GM18499 (cell line): ENCODE measurements around the gene VPS26B.
A peak's percentile ranks its signal among the peaks of the same experiment; 100 is the strongest.
"Not testable (repeated sequence)": the region's sequence is repeated elsewhere in the genome, so short reads cannot be mapped to it uniquely, and the experiment has no call there.

ENCODE experiments used
- ATAC-seq: cut with Tn5 transposase; IDR thresholded peaks from one replicate; pipeline ENCODE4 v1.9.1; 2021; ENCODE audit warnings: moderate number of reproducible peaks; ENCODE audit not compliant: insufficient read depth, unreplicated experiment

The VPS26B gene

DNA sequence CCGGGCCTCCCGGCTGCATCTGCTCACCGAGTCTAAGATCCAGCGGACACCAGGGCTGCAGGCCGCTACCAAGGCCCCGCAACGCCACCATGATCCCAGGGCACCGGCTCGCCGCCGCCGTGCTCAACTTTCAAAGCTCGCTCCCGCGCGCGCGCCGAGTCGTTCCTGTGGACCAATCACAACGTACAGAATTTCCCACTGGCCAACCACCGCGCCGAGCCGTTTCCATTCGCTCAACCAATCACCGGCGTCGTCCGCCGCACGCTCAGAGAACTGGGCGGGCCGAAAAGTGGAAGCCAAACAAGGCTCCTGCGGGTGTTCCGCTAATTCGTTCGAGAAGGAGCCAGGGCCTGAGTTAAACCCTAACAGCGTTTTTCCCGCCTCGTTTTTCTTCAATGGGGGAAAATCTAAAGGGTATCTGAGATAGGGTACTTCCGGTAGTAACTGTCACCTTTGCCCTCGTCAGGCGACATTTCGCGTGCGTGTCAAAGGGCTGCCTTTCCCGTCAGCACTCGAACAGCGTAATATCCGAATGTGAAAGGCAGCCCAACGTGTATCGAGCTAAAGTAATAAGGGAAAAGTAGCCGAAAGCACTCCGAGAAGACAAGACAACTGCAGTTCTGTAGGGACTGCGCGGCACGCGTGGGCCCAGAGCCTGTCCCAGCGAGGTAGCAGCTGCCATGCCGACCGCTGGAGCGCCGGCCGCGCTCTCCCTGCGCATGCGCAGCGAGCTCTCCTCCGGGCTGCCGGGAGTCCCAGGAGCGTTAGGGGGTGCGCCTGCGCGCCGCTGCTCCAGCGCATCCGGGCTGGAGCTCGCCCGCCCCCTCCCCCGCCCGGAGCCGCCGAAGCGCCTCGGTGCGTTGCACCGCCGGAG lies at the start of gene VPS26B, which contains the start of gene NCAPD3:
Gene VPS26B, plus strand, starts transcription at position 836 of the 874 bp plus-strand sequence. CDS start 452 bp downstream, outside the sequence.
Gene NCAPD3, minus strand, starts transcription at position 132 of the 874 bp plus-strand sequence. Its CDS starts 41 bp downstream, at position 91.
- ATAC-seq = peak; percentile 41

DNA sequence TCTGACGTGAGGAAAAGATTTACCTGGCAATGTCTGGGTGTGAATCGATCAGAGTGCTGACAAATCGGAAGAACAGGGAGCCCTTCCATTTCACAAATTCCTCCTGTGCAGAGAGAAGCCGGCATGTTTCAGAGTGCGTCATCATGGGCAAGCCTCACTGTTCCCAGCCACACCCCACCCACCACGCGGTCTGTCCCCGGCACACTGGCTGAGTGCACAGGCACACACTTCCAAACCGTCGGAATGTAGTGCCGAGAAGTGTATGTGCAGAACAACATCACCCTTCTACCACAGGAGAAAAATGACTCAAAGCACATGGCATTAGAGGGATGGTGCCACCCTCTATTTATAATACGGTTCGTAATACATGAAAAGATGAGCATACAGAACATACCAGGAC lies 48.2 kb upstream of the VPS26B start:
- ATAC-seq = no peak

DNA sequence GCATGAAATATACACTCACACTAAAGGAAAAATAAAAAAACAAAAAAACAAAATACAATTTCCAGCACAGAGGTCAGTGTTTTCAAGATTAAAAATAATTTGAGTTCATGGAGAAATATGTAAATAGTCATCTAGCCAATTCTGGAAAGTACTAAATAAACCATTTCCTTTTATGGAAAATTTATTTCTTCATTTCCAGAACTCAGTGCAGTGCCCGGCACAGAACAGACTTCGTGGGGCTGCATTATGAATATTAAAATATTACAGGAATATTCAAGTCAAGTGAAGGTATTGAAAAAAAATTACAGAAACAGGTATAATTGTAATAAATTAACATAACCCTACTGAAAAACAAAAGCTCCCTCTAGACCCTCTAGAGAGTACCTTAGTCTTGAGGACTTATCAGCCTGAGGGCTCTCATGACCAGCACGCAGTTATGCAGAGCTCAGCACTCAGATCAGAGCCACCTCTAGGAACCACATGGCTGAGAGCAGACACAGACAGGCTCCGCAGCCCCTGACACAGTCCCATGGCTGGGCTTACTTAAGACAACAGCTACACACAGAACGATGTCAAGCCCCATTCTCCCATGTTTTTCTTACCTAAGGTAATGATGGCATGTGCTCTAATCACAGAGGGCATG lies 46.3 kb upstream of the VPS26B start:
- ATAC-seq = no peak

DNA sequence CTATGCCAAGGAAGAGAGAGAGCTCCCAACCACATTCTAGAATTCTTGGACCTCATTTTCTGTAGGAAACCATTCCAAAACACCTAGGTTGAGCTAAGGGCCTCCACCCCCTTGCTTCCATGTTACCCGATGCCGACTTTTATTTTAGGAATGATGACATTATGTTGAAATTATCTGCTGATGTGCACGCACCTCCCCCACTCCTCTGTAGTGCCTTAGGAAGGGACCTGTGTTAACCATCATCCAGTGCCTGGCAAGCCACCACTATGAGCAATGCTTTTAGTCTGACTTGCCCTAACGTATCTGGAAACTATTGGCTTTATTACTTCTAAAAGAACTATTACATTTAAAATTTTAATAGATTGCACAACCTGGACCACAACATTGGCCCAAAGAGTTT lies 42.8 kb upstream of the VPS26B start:
- ATAC-seq = no peak

DNA sequence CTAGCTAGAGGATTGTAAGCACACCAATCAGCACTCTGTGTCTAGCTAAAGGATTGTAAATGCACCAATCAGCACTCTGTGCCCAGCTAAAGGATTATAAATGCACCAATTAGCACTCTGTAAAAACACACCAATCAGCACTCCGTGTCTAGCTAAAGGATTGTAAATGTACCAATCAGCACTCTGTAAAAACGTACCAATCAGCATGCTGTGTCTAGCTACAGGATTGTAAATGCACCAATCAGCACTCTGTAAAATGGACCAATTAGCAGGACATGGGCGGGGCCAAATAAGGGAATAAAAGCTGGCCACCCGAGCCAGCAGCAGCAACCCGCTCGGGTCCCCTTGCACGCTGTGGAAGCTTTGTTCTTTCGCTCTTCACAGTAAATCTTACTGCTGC lies 36.4 kb upstream of the VPS26B start:
- ATAC-seq = not testable (repeated sequence)

DNA sequence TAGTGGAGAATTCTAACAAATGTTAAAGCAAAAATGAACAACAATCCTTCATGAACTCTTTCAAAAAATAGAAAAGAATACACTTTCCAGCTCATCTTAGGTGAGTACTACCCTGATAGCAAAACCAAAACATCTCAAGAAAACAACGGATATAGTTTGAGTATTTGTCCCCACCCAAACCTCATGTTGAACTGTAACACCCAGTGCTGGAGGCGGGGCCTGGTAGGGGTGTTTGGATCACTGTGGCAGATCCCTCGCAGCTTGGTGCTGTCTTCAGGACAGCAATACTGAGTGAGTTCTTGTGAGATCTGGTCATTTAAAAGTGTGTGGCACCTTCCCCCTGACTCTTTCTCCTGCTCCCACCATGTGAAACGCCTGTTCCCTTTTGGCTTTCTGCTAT lies 27.7 kb upstream of the VPS26B start:
- ATAC-seq = no peak

DNA sequence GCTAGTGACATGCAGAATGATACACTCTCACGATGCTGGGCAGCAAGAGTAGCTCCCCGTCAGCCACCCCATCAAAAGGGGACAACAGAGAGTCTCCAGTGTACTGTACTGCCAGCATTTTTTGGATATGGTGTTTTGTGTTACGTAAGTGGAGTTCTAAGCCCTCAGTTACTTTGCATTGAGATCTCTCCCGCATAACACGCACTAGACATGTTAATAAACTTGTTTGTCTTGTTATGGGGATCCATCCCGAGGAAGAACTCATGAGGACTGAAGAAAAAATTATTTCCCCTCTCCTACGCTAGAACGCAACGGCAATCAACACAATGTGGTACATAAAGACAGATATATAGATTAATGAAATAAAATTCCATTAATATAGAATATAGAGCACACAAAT lies 24.9 kb upstream of the VPS26B start:
- no peak for ATAC-seq

DNA sequence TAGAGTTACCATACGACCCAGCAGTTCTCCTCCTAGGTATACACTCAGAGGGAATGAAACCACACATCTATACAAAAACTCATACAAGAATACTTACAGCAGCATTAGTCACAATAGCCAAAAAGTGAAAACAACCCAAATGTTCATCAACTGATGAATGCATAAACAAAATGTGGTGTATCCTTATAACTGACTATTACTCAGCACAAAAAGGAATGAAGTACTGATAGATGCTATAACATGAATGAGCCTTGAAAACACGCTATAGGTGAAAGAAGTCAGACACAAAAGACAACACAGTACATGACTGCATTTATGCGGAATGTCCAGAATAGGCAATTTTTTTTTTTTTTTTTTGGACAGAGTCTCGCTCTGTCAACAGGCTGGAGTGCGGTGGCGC lies 23.8 kb upstream of the VPS26B start:
- no peak for ATAC-seq

DNA sequence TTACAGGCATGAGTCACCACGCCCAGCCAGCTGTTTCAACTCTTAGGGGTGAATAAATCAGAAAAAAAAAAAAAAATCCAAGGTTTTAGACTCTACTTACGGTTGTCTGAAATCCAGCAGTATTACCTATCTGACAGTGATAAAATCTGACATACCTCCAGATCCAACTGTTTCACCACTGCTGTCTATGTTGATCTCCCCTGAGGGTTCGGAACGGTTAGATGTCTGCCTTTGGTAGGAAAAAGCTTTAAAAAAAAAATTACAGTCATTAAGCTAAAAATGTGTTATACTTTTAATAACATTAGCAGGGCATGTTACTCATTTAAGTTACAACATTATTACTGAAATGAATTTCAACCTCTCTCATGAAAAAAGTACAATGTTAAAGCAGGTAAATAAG lies 21.8 kb upstream of the VPS26B start:
- ATAC-seq = no peak

DNA sequence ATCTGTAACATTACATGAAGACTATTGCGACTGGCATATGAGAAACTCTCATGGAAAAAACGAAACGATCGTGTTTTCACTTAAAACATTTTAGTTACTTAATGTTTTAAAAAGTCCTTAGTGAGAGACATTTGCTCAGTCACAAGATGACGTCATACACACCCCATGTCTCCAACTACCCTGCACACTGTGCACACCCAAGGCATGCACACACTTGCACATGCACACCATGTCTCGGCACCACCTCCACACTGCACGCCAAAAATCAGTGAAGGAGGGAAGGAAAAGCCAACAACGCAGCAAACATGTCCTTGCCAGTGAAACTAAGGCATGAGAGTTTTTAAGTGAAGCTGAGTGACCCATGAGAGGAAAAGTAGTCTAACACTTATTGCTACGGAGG lies 18.7 kb upstream of the VPS26B start:
- ATAC-seq = no peak

DNA sequence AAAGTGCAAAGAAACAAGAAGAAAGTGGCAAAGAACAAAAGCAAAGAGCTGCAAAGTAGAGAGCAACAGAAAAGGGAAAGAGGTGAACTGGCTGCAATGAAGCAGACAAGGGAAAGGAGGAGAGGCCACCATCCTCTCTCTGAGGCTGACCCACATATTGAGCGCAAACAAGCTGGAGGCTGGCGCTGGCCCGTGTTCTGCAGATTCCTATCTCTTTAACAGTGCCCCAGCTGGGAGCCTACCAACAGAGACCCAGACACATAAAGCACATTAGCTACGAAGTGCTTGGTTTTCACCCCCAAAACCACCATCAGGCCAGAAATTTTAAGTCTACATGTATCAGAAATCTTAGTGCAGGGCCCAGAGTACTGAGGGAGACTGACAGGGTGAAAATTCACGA lies 18.3 kb upstream of the VPS26B start:
- no peak for ATAC-seq

DNA sequence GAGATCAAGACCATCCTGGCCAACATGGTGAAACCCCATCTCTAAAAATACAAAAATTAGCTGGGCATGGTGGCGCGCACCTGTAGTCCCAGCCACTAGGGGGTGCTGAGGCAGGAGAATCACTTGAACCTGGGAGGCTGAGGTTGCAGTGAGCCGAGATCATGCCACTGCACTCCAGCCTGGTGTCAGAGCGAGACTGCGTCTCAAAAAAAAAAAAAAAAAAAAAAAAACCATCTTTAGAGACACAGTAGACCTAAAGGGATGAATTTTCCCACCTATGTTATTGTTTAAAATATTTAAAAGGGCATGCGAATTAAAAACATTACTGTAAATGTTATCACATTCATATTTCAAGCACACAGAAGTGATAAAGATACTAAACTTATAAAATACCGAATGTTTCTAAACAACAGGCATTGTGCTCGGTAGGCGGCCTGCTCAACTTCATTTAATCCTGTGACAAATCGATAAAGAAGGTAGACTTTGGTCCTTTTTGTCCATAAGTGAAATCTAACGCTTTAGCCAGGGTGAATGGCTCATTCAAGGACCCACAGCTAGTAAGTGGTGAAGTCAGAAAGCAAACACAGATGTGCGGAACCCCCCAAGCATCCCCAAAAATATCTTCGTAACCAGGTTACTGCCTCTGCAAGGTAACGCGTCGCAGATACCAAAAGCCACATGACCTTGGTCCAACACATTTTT lies 16.8 kb upstream of the VPS26B start:
- no peak for ATAC-seq

DNA sequence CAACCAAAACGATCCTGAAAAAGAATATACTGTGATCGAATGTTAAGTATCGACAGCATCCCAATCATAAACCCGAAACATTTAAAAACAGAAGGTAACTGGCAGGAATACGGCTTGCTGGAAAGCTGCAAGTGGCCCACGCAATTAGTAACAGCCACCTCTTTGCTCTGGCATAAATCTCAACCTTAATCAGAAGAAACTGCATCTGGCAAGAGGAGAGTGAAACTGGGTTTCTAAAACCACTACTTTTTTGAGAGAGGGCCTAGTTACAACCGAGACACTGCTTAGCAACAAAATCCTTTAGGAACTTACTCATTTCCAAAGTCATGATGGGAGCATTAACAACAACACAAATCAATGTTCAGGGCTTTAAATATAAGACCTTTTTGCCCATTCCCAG lies 8.6 kb upstream of the VPS26B start:
- no peak for ATAC-seq

DNA sequence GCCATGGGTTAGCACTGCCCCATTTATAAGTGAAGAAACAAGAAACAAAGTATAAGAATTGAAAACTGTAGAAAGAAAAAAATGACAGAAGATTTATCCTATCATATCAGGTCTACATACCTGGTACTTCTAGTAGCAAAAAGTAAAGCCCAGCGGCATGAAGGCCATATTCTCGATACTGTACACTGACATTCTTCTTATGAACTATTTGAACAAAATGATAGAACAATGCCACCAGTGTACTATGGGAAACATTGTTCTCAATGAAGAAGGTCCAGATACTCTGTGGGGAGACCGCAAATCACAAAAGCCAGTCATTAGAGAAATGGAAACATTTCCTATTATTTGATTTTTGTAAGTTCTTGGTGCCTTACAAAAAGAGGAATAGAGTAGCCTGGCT lies 7.7 kb upstream of the VPS26B start:
- ATAC-seq = no peak

DNA sequence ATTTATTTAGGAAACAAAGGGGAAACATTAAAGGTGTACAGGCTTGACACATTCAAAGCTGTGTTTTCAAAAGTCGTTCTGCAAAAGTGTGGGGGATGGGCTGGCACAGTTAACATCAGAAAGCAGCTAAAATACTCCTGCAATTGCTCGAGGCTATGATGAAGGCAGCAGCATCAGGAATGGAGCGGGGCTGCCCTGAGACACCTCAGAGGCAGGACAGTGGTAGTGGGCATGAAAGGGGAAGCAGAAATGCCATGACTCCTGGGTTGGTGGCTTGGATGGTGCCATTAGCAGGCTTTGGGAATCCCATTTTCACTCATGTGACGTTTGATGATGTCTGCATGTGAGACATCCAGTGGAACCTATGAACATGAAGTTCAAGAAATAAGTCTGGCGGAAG lies 1.4 kb upstream of the VPS26B start:
- ATAC-seq = no peak

DNA sequence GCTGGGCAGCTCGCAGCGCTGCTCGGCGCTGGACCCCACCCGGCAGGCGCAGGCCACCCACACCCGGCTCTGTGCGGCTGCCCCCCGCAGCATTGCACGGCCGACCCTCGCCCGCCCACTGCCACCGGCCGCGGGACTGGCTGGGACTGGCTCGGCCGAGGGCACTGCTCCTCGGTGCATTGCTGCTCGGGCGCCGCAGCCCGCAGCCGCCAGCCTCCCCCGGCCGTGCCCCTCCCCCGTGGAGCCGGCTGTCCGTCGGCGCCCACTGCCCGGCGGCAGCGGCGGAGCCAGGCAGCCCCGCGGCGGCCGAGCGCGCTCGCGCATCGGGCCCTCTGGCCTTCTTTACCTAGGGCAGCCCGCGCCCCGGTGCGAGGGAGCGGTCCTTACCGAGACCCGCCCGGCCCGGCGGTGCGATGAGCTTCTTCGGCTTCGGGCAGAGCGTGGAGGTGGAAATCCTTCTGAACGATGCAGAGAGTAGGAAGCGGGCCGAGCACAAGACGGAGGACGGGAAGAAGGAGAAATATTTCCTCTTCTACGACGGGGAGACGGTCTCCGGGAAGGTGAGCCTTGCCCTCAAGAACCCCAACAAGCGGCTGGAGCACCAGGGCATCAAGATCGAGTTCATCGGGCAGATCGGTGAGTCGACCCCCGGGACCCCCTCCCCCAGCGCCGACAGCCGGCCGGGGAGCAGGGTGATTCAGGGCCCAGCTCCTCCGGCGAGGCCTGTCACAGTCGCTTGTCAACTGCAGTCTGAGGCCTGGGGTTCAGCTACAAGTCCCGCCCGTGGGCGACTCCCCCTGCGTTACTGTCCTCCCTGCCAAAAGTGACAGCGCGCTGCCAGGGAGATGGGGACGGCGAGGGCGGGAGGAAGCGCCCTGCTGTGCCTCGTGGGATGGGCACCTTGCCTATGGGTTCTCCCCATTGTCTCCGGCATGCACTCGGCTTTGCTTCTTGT lies 516 bp downstream of the VPS26B start:
- ATAC-seq = peak; percentile 14

DNA sequence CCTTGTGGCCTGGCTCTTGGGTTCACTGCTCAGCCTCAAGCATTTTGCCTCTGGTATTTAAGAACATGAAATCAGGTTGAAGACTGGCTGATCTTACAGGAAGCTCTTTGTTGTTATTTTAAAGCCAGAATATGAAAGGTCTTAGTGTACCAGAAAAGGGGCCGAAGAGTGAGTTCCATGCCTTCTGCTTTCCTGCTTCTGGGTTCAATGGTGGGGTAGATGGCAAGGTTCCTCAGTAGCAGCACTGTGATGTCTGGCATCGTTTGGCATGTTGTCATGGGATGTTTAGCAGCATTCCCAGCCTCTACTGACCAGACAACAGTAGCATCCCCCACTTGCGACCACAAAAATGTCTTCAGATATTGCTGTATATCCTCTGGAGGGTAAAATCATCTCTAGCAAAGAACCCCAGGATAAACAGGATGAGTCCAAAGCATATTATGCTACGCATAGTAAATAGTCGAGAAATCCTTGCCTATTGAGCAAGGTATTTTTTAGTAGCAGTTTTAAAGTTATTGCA lies 2.4 kb downstream of the VPS26B start:
- ATAC-seq = no peak

DNA sequence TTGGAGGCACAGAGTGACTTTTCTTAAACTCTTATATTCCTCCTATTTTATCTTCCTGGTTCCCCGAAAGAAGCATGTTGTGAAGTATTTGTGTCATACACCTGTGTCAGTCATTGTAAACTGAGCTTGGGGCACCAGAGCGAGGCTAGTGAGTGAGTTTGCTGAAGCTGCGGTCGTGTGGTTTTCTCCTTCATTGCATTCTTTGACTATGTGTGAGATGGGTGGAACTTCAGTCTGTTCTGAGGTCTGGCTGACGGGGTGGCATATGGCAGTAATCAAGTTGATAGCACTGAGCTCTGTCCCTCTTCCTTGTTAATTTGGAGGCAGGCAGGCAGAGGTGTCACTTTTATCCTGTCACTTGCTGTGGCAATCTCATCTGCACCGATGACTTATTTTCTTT lies 4.2 kb downstream of the VPS26B start:
- peak; percentile 46 for ATAC-seq

DNA sequence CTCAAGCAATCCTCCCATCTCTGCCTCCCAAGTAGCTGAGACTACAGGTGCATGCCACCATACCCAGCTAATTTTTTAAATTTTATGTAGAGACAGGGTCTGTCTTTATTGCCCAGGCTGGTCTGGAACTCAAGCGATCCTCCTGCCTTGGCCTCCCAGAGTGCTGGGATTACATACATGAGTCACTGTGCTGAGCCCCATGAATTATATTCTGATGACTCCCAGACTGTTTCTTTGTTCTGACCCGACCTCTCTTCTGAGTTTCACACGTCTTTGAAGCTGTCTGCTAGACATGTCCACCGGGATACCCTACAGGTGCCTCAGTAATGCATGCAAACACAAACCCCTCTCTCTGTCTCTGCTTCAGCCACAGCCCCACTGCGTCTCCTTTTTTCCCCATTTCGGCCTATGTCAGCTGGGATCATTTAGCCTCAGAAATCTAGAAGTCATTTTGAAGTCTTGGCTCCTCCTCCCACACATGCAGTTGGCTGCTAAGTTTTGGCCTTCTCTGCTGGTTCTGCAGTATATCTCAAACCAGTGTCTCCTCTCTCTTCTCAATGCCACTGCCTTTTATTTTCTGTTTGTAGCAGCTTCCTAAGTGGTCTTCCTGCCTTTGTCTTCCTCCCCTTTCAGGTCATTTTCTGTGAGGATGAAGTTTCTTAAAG lies 4.8 kb downstream of the VPS26B start:
- ATAC-seq = no peak
